HG03060 (cell line): ENCODE data around the gene CEP41.
"Not testable (repeated sequence)": the region's sequence is repeated elsewhere in the genome, so short reads cannot be mapped to it uniquely, and the experiment has no call there.

ENCODE experiments used
- ATAC-seq: cut with Tn5 transposase; IDR thresholded peaks from one replicate; pipeline ENCODE4 v1.9.1; 2021; ENCODE audit warnings: low read depth, moderate number of reproducible peaks; ENCODE audit not compliant: unreplicated experiment

The CEP41 gene

GRCh38 chr7:130463553-130464434 is 23.0 kb upstream of the CEP41 start:
- ATAC-seq, result no peak

GRCh38 chr7:130461272-130461671 is 20.5 kb upstream of the CEP41 start:
- no peak for ATAC-seq

GRCh38 chr7:130458257-130458656 is 17.4 kb upstream of the CEP41 start:
- no peak for ATAC-seq

GRCh38 chr7:130454959-130455358 is 14.1 kb upstream of the CEP41 start:
- ATAC-seq, result no peak

GRCh38 chr7:130452951-130453350 is 12.1 kb upstream of the CEP41 start:
- no peak for ATAC-seq

- ATAC-seq, result not testable (repeated sequence)
These were observed 10.5 kb upstream of the CEP41 start for GRCh38 chr7:130451344-130451743.

- ATAC-seq, result no peak
These were observed 5.4 kb upstream of the CEP41 start for GRCh38 chr7:130446259-130446658.

GRCh38 chr7:130444751-130445407 is 4.1 kb upstream of the CEP41 start:
- ATAC-seq, result no peak

GRCh38 chr7:130444234-130444633 is 3.4 kb upstream of the CEP41 start:
- ATAC-seq, result no peak

- no peak for ATAC-seq
These were observed 1.8 kb upstream of the CEP41 start for GRCh38 chr7:130442601-130443000.

GRCh38 chr7:130441408-130441869 is 623 bp upstream of the CEP41 start:
- no peak for ATAC-seq

GRCh38 chr7:130436253-130436652 is 4.6 kb downstream of the CEP41 start:
- no peak for ATAC-seq

GRCh38 chr7:130435311-130435854 is 5.4 kb downstream of the CEP41 start:
- no peak for ATAC-seq

- no peak for ATAC-seq
These were observed 7.5 kb downstream of the CEP41 start for GRCh38 chr7:130433301-130433700.

GRCh38 chr7:130432886-130433285 is 7.9 kb downstream of the CEP41 start:
- no peak for ATAC-seq

- no peak for ATAC-seq
These were observed 9.8 kb downstream of the CEP41 start for GRCh38 chr7:130430841-130431666.

- no peak for ATAC-seq
These were observed 10.7 kb downstream of the CEP41 start for GRCh38 chr7:130430115-130430514.

- ATAC-seq, result no peak
These were observed 11.8 kb downstream of the CEP41 start for GRCh38 chr7:130429019-130429418.

- no peak for ATAC-seq
These were observed 14.3 kb downstream of the CEP41 start for GRCh38 chr7:130426564-130426963.

GRCh38 chr7:130425796-130426195 is 15.0 kb downstream of the CEP41 start:
- ATAC-seq, result no peak
